Keratinocyte (primary cell): ENCODE data around the gene MAGEB1. TPM values are rescaled to one million over a fixed set of nuclear protein-coding genes. Genes with fewer than 3 reads are reported as not detected.

Source experiments
- DNase-seq: peaks from one replicate; pipeline ENCODE4 v3.0.0-alpha.2; 2011; ENCODE audit warnings: low read depth, missing footprints, low spot score
- FAIRE-seq: peaks from 2 replicates; lab custom pipeline; 2011; peaks lifted over from hg19 to GRCh38; lab: Jason Lieb, UNC
- H2AFZ ChIP-seq: 2 replicates; pipeline ENCODE4 v1.6.0; 2012; ENCODE audit warnings: low read length, control low read depth, inconsistent platforms; ENCODE audit not compliant: control insufficient read depth
- H3K27ac ChIP-seq: 2 replicates; pipeline ENCODE4 v1.5.1; 2011; ENCODE audit warnings: low read length; ENCODE audit not compliant: control insufficient read depth, insufficient read depth
- H3K27me3 ChIP-seq: 3 replicates; pipeline ENCODE4 v1.6.0; 2011; ENCODE audit warnings: low read length; ENCODE audit not compliant: control insufficient read depth, insufficient read depth; ENCODE audit errors: extremely low read depth
- H3K36me3 ChIP-seq, 2 experiments: 2 replicates in 1 of 2; 3 replicates in 1 of 2; pipeline ENCODE4 v1.5.1; 2011; ENCODE audit warnings: low read length in 2 of 2, mild to moderate bottlenecking in 1 of 2; ENCODE audit not compliant: control insufficient read depth in 2 of 2, insufficient read depth in 2 of 2; ENCODE audit errors: extremely low read depth in 1 of 2
- H3K4me1 ChIP-seq: 3 replicates; pipeline ENCODE4 v1.5.1; 2011; ENCODE audit warnings: low read length; ENCODE audit not compliant: control insufficient read depth, insufficient read depth; ENCODE audit errors: extremely low read depth
- H3K4me2 ChIP-seq: 3 replicates; pipeline ENCODE4 v1.6.0; 2011; ENCODE audit warnings: low read depth, low read length; ENCODE audit not compliant: control insufficient read depth, insufficient read depth; ENCODE audit errors: extremely low read depth
- H3K4me3 ChIP-seq, 3 experiments: fragments of 200-600 bp in 1 of 3; sonication (generic) in 1 of 3; 2 replicates in 2 of 3; 3 replicates in 1 of 3; pipeline ENCODE4 v1.5.1; 2011 to 2016; ENCODE audit warnings: low read length in 3 of 3, mild to moderate bottlenecking in 3 of 3, control low read depth in 2 of 3, inconsistent platforms in 1 of 3, low read depth in 1 of 3, mixed read lengths in 1 of 3, mixed run types in 1 of 3, moderate library complexity in 1 of 3; ENCODE audit not compliant: control insufficient read depth in 2 of 3, insufficient read depth in 2 of 3; ENCODE audit errors: extremely low read depth in 1 of 3
- H3K79me2 ChIP-seq: 2 replicates; pipeline ENCODE4 v1.6.0; 2012; ENCODE audit warnings: low read length; ENCODE audit not compliant: control insufficient read depth, insufficient read depth
- H3K9ac ChIP-seq: 3 replicates; pipeline ENCODE4 v1.6.0; 2011; ENCODE audit warnings: low read length; ENCODE audit not compliant: control insufficient read depth, insufficient read depth; ENCODE audit errors: extremely low read depth
- H3K9me1 ChIP-seq: 3 replicates; pipeline ENCODE4 v1.6.0; 2011; ENCODE audit warnings: low read length; ENCODE audit not compliant: control insufficient read depth, insufficient read depth; ENCODE audit errors: extremely low read depth
- H3K9me3 ChIP-seq: 2 replicates; pipeline ENCODE4 v1.5.1; 2012; ENCODE audit warnings: low read depth, low read length; ENCODE audit not compliant: control insufficient read depth
- H4K20me1 ChIP-seq: 3 replicates; pipeline ENCODE4 v1.6.0; 2011; ENCODE audit warnings: low read length; ENCODE audit not compliant: control insufficient read depth, insufficient read depth; ENCODE audit errors: extremely low read depth
- CTCF ChIP-seq, 3 experiments: IDR thresholded peaks in 1 of 3; conservative IDR thresholded peaks in 1 of 3; optimal IDR thresholded peaks in 1 of 3; 2 replicates in 2 of 3; 3 replicates in 1 of 3; pipeline versions ENCODE3 to v1.5.1; 2011; ENCODE audit warnings: low read length in 3 of 3, mild to moderate bottlenecking in 3 of 3, moderate library complexity in 2 of 3, control low read depth in 1 of 3, inconsistent platforms in 1 of 3; ENCODE audit not compliant: insufficient read depth in 2 of 3; ENCODE audit errors: extremely low read depth in 1 of 3
- EZH2 ChIP-seq: IDR thresholded peaks from one replicate; pipeline ENCODE4 v1.6.1; 2012; ENCODE audit warnings: inconsistent platforms, mild to moderate bottlenecking, low read length, moderate library complexity
- dilution Hi-C: fragments of 300-500 bp; cut with MboI; formaldehyde crosslinking; loops from one replicate; pipeline ENCODE4 v1.7.0; 2020; ENCODE audit warnings: low sequenced_read_pairs; ENCODE audit not compliant: extremely low pct_ligation_motif_present
- polyA plus RNA-seq, 5 experiments: library from polyadenylated mRNA; depleted of rRNA in 3 of 5; stranded (reverse) in 3 of 5; stranded (forward) in 1 of 5; unstranded in 1 of 5; fragments of >200 nt; gene quantifications; 1 replicate in 1 of 5; 2 replicates in 3 of 5; 3 replicates in 1 of 5; pipeline versions ENCODE4 v1.2.1 to v1.2.3, GENCODE V29; 2011 to 2012; ENCODE audit warnings: missing spikeins in 2 of 5, low read depth in 1 of 5, low replicate concordance in 1 of 5

MAGEB1 gene
- polyA plus RNA-seq, 1 donor (not counting 4 experiments of a cell fraction or from before 2014, with no cell fraction given) = not detected

- TF ChIP-seq EZH2 (no peak), CTCF (optimal IDR thresholded peaks at IDR 0.05 in 1 of 3, IDR thresholded peaks at IDR 0.05 in 1 of 3, conservative IDR thresholded peaks at IDR 0.05 in 1 of 3; ENCODE audit: extremely low read depth in 1 of 3, insufficient read depth in 2 of 3, low read length in 3 of 3) (no peak)
- Histone ChIP-seq H3K27me3 (no peaks in the 10 kb centered on the region), H4K20me1 (no peaks in the 10 kb centered on the region), H3K4me3 (no peak overlapping the region), H3K79me2 (no peaks in the 10 kb centered on the region), H3K27ac (no peak overlapping the region), H2AFZ (no peak overlapping the region), H3K9ac (no peak overlapping the region), H3K4me1 (no peaks in the 10 kb centered on the region), H3K36me3 (no peaks in the 10 kb centered on the region), H3K9me3 (no peaks in the 10 kb centered on the region), H3K9me1 (no peaks in the 10 kb centered on the region), H3K4me2 (no peak overlapping the region)
- dilution Hi-C loops = no loop called here
- DNase-seq (no peak), FAIRE-seq (no peak)
Observed at GRCh38 chrX:30278365-30278764, 31.4 kb downstream of the MAGEB1 start.

GRCh38 chrX:30280428-30280827, 33.5 kb downstream of the MAGEB1 start:
- TF ChIP-seq CTCF (optimal IDR thresholded peaks at IDR 0.05 in 1 of 3, IDR thresholded peaks at IDR 0.05 in 1 of 3, conservative IDR thresholded peaks at IDR 0.05 in 1 of 3; ENCODE audit: extremely low read depth in 1 of 3, insufficient read depth in 2 of 3, low read length in 3 of 3) (no peak), EZH2 (no peak)
- Histone ChIP-seq H3K79me2 (no peaks in the 10 kb centered on the region), H3K9ac (no peak overlapping the region), H3K4me3 (no peak overlapping the region), H4K20me1 (no peaks in the 10 kb centered on the region), H2AFZ (no peak overlapping the region), H3K27ac (no peak overlapping the region), H3K27me3 (no peaks in the 10 kb centered on the region), H3K36me3 (no peaks in the 10 kb centered on the region), H3K4me2 (no peak overlapping the region), H3K9me3 (no peaks in the 10 kb centered on the region), H3K9me1 (no peaks in the 10 kb centered on the region), H3K4me1 (peaks cover 5% of the 10 kb centered on the region)
- no peak for DNase-seq
- dilution Hi-C loops = no loop called here
- no peak for FAIRE-seq
